Stimulated activated naive CD8-positive, alpha-beta T cell treated with anti-CD3 and anti-CD28 coated beads, Interleukin-15, amount 100 ng/mL, for 72 hours (primary cell): ENCODE results near the gene DARS1.
"Not testable (repeated sequence)": the region's sequence is repeated elsewhere in the genome, so short reads cannot be mapped to it uniquely, and the experiment has no call there.

Experiments used
- ATAC-seq: fragments of 150-1000 bp; cut with Tn5 transposase; 2 replicates; pipeline ENCODE4 v1.10.0; 2021; ENCODE audit warnings: mild to moderate bottlenecking, moderate library complexity
- DNase-seq, 2 donors: peaks; one replicate each; pipeline ENCODE4 v3.0.0; 2021 to 2022
- H3K27ac Mint-ChIP-seq, 2 donors: one replicate each; pipeline ENCODE4 v1.8.0; 2022; ENCODE audit warnings: mild to moderate bottlenecking in 2 of 2, mixed read lengths in 2 of 2, moderate library complexity in 2 of 2
- H3K27me3 Mint-ChIP-seq: one replicate; pipeline ENCODE4 v1.8.0; 2022; ENCODE audit warnings: mixed read lengths
- H3K4me1 Mint-ChIP-seq: one replicate; pipeline ENCODE4 v1.8.0; 2022; ENCODE audit warnings: mild to moderate bottlenecking, mixed read lengths
- H3K4me3 Mint-ChIP-seq, 2 donors: one replicate each; pipeline ENCODE4 v1.8.0; 2022; ENCODE audit warnings: mild to moderate bottlenecking in 2 of 2, mixed read lengths in 2 of 2, moderate library complexity in 1 of 2
- H3K9me3 Mint-ChIP-seq, 2 donors: one replicate each; pipeline ENCODE4 v1.8.0; 2022; ENCODE audit warnings: mixed read lengths in 2 of 2

The DARS1 gene

DNA sequence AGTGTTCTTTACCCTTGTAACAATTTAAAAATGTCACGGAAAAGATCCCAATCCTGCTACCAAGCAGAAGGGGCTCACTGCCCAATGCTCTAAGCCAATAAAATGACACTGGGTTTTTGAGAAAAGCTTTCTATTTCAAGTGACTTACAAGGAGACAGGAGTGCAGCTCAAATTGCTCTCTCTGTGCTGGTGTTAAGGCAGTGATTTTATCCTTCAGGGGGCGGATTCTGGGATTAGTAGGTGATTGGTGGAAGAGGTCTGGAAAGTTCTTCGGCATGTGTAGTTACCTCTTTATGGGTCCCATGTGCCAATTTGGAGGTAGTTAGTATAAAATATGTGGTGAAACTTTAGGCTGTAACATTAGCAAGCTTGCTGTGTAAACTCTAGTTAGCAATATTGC is 81.8 kb downstream of the DARS1 start:
- no peak overlapping the region for H3K27ac Mint-ChIP-seq
- ATAC-seq: no peak
- no peaks in the 10 kb centered on the region for H3K27me3 Mint-ChIP-seq
- H3K9me3 Mint-ChIP-seq: no peaks in the 10 kb centered on the region
- no peaks in the 10 kb centered on the region for H3K4me1 Mint-ChIP-seq
- DNase-seq: no peak
- no peak overlapping the region for H3K4me3 Mint-ChIP-seq

DNA sequence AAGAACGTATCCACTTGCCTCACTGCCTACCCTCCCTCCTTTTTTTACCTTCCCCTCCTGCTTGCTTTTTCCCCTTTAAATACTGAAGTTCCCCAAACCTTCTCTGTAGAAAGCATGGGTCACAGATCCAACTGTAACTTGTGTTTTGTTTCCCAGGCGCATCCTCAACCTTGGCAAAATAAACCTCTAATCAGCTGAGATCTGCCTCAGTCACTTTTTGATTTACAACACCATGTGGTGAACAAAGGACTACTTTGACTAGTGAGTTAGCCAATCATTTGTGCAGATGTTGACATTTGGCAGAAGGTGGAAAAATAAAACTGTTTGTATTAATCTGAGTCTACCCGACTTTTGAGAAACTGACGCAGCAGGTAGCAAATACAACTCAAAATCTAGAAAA is 85.9 kb downstream of the DARS1 start:
- Mint-ChIP-seq H3K27me3 (no peaks in the 10 kb centered on the region), H3K27ac (no peak overlapping the region), H3K4me3 (no peak overlapping the region), H3K9me3 (no peaks in the 10 kb centered on the region), H3K4me1 (no peaks in the 10 kb centered on the region)
- ATAC-seq: no peak
- DNase-seq: no peak

DNA sequence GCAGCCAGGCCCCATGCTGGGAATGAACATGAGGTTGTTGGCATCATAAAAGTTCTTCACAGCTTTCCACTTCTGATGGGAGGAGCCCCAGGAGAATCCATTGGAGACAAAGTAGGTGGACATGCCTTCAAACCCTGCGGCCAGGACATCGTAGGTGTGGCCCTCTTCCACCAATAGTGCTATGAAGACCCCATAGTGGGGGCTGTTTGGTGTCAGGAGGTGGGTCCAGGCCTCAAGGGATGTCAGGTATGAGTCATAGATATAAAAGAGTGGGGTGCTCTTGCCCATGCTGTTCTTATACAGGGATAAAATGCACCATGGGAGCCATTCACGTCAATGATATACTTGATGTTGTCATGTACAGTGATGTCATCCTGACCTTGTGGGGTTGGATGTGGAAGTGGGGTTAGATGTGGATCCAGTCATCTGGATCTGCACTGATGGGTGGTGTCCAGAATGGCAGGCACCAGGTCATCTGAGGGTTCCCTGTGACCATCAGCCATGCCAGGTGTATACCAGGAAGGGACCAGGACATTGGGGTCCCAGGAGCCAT is 87.1 kb downstream of the DARS1 start:
- no peak for DNase-seq
- Mint-ChIP-seq H3K4me1 (no peaks in the 10 kb centered on the region), H3K4me3 (no peak overlapping the region), H3K27me3 (no peaks in the 10 kb centered on the region), H3K27ac (no peak overlapping the region), H3K9me3 (no peaks in the 10 kb centered on the region)
- ATAC-seq: peak; percentile 20

DNA sequence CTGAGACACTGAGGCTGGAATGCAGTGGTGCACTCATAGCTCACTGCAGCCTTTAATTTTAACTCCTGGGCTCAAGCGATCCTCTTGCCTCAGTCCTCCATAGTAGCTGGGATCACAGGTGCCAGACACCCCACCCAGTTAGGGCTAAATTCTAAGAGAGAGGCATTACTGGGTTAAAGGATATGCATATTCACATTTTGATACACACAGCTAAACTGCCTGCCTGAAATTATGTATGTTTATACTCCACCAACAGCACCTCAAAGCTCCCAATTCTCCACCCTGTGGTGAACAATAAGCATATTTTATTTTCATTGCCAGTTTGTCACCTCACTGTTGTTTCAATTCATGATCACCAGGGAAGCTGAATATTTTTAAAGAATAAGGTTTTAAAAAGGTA is 90.5 kb downstream of the DARS1 start:
- Mint-ChIP-seq H3K4me3 (no peak overlapping the region), H3K27me3 (no peaks in the 10 kb centered on the region), H3K27ac (no peak overlapping the region), H3K4me1 (no peaks in the 10 kb centered on the region), H3K9me3 (no peaks in the 10 kb centered on the region)
- no peak for DNase-seq
- no peak for ATAC-seq

DNA sequence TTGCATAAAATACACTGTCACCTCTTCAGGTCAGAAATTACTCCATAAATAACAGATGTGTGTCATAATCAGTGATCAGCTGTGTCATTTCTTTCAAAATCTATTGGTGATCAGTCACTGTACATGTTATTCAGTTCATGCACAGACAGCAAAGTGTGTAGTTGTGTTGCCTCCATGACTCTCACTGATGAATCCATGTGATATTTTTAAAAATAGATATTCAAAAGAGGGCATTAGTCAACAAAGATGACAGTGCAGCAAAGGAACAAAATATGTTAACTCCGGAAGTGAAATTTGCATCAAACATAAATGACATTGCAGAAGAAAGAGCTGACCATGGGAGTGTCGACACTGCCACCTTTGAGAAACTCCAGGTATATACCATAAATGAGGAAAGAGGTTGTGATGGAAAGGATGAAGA is 92.0 kb downstream of the DARS1 start:
- H3K4me1 Mint-ChIP-seq: no peaks in the 10 kb centered on the region
- DNase-seq: no peak
- no peak for ATAC-seq
- no peaks in the 10 kb centered on the region for H3K27me3 Mint-ChIP-seq
- H3K9me3 Mint-ChIP-seq: peaks cover 0 to 4% of the 10 kb centered on the region in 2 donors
- H3K4me3 Mint-ChIP-seq: no peak overlapping the region
- H3K27ac Mint-ChIP-seq: peak overlapping the region in 1 of 2 donors; percentile 23

DNA sequence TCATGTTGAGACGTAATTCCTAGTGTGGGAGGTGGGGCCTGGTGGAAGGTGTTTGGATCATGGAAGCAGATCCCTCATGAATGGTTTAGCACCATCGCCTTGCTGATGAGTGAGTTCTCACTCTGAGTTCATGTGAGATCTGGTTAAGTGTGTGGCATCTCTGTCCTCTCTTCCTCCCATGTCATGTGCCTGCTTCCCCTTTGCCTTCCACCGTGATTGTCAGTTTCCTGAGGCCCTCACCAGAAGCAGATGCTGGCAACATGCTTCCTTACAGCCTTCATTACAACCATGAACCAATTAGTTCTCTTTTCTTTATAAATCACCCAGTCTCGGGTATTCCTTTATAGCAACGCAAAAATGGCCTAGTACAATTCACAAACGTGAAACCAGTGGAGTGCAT is 94.6 kb downstream of the DARS1 start:
- peaks cover 6 to 12% of the 10 kb centered on the region in 2 donors for H3K9me3 Mint-ChIP-seq
- no peak for DNase-seq
- H3K4me3 Mint-ChIP-seq: no peak overlapping the region
- peaks cover 9% of the 10 kb centered on the region for H3K4me1 Mint-ChIP-seq
- no peak overlapping the region for H3K27ac Mint-ChIP-seq
- H3K27me3 Mint-ChIP-seq: no peaks in the 10 kb centered on the region
- no peak for ATAC-seq

DNA sequence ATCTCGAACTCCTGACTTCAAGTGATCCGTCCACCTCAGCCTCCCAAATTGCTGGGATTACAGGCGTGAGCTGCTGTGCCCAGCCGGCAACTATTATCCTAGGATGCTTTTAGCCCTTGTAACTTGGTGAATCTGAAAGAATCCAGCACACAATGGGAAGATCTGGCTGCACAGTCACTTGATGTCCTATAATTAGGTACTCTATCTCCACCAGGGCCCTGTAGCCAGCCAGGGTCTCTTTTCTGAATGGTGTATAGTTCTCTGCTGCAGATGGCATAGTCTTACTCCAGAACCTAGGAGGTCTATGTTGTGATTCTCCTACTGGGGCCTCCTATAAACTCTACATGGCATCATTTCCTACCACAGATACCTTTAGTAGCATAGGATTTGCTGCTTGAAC is 95.3 kb downstream of the DARS1 start:
- Mint-ChIP-seq H3K9me3 (peaks cover 6 to 12% of the 10 kb centered on the region in 2 donors), H3K27ac (no peak overlapping the region), H3K4me3 (no peak overlapping the region), H3K27me3 (peaks cover 7% of the 10 kb centered on the region), H3K4me1 (peaks cover 9% of the 10 kb centered on the region)
- ATAC-seq (no peak), DNase-seq (no peak)

DNA sequence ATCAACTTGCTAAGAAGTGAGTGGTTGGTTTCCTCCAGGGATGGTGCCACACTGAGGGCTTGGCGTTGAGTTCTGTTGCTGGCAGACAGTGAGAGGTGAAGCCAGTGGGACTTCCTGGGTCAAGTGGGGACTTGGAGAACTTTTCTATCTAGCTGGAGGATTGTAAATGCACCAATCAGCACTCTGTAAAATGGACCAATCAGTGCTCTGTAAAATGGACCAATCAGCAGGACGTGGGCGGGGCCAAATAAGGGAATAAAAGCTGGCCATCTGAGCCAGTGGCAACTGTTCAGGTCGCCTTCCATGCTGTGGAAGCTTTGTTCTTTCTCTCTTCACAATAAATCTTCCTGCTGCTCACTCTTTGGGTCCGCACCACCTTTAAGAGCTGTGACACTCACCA is 96.8 kb downstream of the DARS1 start:
- H3K27me3 Mint-ChIP-seq, H3K4me3 Mint-ChIP-seq, ATAC-seq, H3K27ac Mint-ChIP-seq, DNase-seq: not testable (repeated sequence)
- Mint-ChIP-seq H3K9me3 (peaks cover 6 to 12% of the 10 kb centered on the region in 2 donors), H3K4me1 (peaks cover 11% of the 10 kb centered on the region)

DNA sequence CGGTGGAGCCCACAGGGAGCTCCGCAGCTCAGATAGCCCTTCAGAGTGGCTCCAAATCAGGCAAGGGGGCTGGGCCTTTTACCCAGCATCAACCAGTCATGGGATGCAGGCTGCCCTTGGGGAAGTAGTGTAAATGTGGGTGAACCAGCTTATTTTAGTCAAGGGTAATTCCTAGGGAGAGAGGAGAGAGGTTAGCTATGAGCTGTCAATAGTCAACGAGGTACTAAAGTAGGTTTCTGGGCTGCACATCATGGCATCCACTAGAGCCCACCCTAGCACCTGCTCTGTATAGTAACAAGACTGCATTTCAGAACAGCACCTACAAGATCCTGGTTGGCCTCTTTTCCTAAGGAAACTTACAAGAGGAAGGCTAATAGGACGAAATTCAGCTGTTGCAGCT is 99.7 kb downstream of the DARS1 start:
- Mint-ChIP-seq H3K27ac (no peak overlapping the region), H3K9me3 (peaks cover 6 to 12% of the 10 kb centered on the region in 2 donors), H3K4me3 (no peak overlapping the region), H3K27me3 (peaks cover 8% of the 10 kb centered on the region), H3K4me1 (peaks cover 14% of the 10 kb centered on the region)
- ATAC-seq (no peak), DNase-seq (no peak)

DNA sequence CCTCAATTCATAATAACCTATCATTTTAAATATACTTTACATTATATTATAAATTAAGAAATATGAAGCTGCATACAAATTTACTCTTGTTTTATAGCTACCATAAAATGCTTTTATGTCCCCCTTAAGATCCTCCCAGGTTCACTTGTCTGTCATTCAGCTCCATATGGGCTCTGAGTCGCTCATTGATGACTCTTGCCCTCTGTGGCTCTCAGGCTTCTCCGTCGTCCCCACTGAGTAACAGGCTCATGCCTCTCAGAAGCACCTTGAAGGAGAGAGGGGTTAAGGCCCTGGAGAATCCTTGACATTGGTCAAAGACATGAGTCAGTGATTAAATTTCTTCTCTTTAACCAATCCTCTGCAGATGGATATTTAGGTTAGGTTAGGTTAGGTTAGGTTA is 103.0 kb downstream of the DARS1 start:
- no peaks in the 10 kb centered on the region for H3K9me3 Mint-ChIP-seq
- H3K27me3 Mint-ChIP-seq: peaks cover 8% of the 10 kb centered on the region
- H3K27ac Mint-ChIP-seq: no peak overlapping the region
- DNase-seq (no peak), ATAC-seq (no peak)
- peaks cover 9% of the 10 kb centered on the region for H3K4me1 Mint-ChIP-seq
- no peak overlapping the region for H3K4me3 Mint-ChIP-seq

DNA sequence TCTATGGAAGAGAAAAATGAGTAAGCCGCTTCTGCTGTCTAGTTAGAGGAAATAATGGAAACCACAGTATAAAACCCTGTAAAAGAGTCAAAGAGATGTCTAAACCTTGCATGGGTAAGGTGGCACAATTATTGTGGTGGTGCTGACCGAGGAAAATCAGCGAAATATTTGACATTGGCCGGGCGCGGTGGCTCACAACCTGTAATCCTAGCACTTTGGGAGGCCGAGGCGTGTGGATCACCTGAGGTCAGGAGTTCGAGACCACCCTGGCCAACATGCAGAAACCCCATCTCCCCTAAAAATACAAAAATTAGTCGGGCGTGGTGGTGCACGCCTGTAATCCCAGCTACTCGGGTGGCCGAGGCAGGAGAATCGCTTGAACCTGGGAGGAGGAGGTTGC is 108.7 kb downstream of the DARS1 start:
- Mint-ChIP-seq H3K27ac (peak overlapping the region; percentile 99 to 100), H3K4me1 (peaks cover 47% of the 10 kb centered on the region), H3K4me3 (peak overlapping the region; percentile 98)
- H3K27me3 Mint-ChIP-seq, H3K9me3 Mint-ChIP-seq, DNase-seq: not testable (repeated sequence)
- ATAC-seq: peak; percentile 1

DNA sequence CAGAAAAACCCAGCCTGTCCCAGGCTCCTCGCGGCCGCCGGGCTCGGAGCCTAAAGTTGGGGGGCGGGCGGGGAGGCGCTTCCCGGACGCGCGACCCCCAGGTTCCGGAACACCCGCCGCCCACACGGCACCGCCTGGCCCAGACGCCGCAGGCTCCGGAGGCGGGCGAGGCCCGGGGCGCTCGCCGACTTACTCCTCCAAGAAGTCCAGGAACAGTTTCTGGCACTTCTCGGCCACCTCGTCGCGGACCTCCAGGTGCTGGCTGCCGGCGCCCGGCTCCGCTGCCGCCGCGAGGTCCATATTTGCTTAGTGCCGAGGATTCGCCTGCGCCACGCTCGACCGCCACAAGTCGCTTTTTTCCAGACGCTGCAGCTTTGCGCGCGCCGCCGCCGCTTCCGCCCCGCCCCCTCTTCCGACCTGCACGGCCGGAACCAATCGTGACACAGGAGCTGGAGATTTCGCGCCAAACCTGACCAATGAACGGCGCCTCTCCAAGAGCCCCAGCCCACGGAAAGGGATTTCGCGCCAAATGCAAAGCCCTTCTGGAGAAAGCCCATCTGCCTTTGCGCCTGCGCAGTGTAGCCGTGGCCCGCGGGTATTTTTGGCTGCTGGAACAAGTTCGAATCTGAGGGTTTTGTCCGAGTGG is 109.2 kb downstream of the DARS1 start, which contains the start of gene MCM6:
MCM6 (minus strand) TSS at position 378 of the 646 bp plus-strand sequence; CDS start at position 300, 78 bp downstream.
- peak; percentile 90 for ATAC-seq
- peak within 1 kb of the TSS; percentile 98 for H3K4me3 Mint-ChIP-seq
- peak; percentile 97 to 99 for DNase-seq
- H3K4me1 Mint-ChIP-seq: peaks cover 52% of the 10 kb centered on the region
- H3K27ac Mint-ChIP-seq: peak within 1 kb of the TSS; percentile 99 to 100
- no peaks in the 10 kb centered on the region for H3K27me3 Mint-ChIP-seq
- no peaks in the 10 kb centered on the region for H3K9me3 Mint-ChIP-seq

DNA sequence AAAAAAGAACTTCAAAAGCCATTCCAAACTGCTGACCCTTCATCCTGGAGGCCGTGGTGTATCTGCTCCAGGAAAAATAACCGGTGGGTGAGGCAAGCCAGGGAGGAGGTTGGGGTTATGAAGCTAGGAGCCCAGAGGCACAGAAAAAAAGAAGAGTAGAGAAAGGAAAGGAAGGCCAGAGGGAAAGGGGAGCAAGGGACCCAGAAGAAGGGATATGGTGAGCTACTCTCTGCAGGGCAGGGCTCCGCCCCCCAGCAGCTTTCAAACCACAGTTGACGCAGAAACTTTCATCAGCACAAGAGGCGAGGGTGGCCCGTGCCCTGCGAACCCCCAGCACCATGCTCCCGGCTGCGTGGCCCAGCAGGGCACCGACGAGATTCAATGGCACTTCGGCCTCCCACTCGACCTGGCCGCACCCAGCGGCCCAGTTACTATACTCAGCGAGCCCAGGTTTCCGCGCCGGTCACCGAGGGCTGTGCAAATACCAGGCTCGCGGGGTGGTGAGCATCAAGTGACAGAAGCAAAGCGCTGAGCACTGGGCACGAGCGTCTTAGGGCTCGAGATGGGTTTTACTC is 109.8 kb downstream of the DARS1 start:
- ATAC-seq (peak; percentile 90), DNase-seq (peak; percentile 80 to 86)
- no peaks in the 10 kb centered on the region for H3K9me3 Mint-ChIP-seq
- H3K27me3 Mint-ChIP-seq: no peaks in the 10 kb centered on the region
- H3K27ac Mint-ChIP-seq: peak overlapping the region; percentile 99 to 100
- peak overlapping the region; percentile 86 to 98 for H3K4me3 Mint-ChIP-seq
- peaks cover 57% of the 10 kb centered on the region for H3K4me1 Mint-ChIP-seq

DNA sequence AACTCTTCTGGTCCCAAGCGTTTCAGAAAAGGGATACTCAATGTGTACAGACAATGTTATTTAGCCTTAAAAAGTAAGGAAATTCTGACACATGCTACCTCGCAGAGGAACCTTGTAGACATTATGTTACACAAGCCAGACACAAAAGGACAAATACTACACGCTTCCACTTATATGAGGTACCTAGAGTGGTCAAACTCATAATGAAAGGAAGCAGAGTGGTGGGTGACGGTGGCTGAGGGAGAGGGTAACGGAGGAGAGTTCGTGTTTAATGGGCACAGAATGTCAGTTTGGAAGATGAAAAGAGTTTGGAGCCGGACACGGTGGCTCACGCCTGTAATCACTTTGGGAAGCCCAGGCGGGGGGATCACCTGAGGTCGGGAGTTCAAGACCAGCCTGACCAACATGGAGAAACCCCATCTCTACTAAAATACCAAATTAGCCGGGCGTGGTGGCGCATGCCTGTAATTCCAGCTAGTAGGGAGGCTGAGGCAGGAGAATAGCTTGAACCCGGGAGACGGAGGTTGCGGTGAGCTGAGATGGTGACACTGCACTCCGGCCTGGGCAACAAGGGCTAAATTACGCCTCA is 110.6 kb downstream of the DARS1 start:
- Mint-ChIP-seq H3K27ac (peak overlapping the region; percentile 99 to 100), H3K4me3 (peak overlapping the region; percentile 86 to 98), H3K9me3 (no peaks in the 10 kb centered on the region), H3K4me1 (peaks cover 63% of the 10 kb centered on the region), H3K27me3 (no peaks in the 10 kb centered on the region)
- ATAC-seq: no peak
- DNase-seq: no peak

DNA sequence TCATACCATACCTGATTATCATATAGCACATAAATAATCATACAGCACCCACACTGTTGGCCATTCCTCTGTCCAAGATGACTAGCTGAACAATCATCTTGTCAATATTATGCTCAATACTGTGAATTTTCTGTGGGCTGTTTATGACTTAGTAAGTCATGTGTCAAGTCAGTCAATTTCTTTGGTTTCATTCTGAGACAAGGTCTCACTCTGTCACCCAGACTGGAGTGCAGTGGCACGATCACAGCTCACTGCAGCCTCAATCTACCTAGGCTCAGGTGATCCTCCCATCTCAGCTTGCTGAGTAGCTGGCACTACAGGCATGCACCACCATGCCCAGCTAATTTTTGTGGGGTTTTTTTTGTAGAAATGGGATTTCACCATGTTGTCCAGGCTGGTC is 114.9 kb downstream of the DARS1 start:
- H3K4me3 Mint-ChIP-seq: no peak overlapping the region
- peak; percentile 79 for ATAC-seq
- no peak overlapping the region for H3K27ac Mint-ChIP-seq
- no peaks in the 10 kb centered on the region for H3K27me3 Mint-ChIP-seq
- no peak for DNase-seq
- H3K9me3 Mint-ChIP-seq: no peaks in the 10 kb centered on the region
- peaks cover 73% of the 10 kb centered on the region for H3K4me1 Mint-ChIP-seq

DNA sequence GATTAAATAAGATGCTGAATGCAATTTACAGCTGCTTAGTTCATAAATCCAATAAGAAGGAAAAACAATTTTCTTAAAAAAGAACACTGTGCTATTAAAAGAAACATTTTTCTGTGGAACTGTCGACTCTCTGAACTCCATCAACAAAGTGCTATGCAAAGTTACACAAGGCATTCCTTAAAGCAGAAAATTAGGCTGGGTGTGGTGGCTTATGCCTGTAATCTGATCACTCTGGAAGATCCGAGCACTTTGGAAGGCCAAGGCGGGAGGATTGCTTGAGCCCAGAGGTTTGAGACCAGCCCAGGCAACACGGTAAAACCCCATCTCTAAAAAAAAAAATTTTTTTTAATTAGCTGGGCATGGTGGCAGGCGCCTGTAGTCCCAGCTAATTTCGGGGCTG is 122.2 kb downstream of the DARS1 start:
- no peak for DNase-seq
- no peaks in the 10 kb centered on the region for H3K9me3 Mint-ChIP-seq

More for the DNA sequence above, 122.2 kb downstream of the DARS1 start:
- no peak for ATAC-seq
- no peak overlapping the region for H3K4me3 Mint-ChIP-seq
- H3K27me3 Mint-ChIP-seq: no peaks in the 10 kb centered on the region
- no peak overlapping the region for H3K27ac Mint-ChIP-seq
- H3K4me1 Mint-ChIP-seq: peaks cover 30% of the 10 kb centered on the region
